ENCODE data around the gene HBG1.
"Not testable (repeated sequence)": the region's sequence is repeated elsewhere in the genome, so short reads cannot be mapped to it uniquely, and the experiment has no call there.

HBG1 gene

GRCh38 chr11:5249807-5250396 is at the start of gene HBG1:
Gene HBG1 (minus strand): TSS chr11:5249857. CDS start chr11:5249804, 53 bp downstream.
- peak; percentile 13 for DNase-seq (ENCODE audit: low read depth)
- not testable (repeated sequence) for H3K4me3 ChIP-seq (ENCODE audit: low read depth, low read length)

GRCh38 chr11:5298451-5298850 is 48.8 kb upstream of the HBG1 start:
- DNase-seq (ENCODE audit: low read depth), result no peak
- H3K4me3 ChIP-seq (ENCODE audit: low read depth, low read length), result no peak overlapping the region
- TF ChIP-seq CTCF (conservative IDR thresholded peaks at IDR 0.05; ENCODE audit: low read depth, low read length), result no peak

- H3K4me3 ChIP-seq (ENCODE audit: low read depth, low read length), result no peak overlapping the region
- DNase-seq (ENCODE audit: low read depth), result no peak
- TF ChIP-seq CTCF (conservative IDR thresholded peaks at IDR 0.05; ENCODE audit: low read depth, low read length), result no peak
Observed at GRCh38 chr11:5297721-5298323, 48.2 kb upstream of the HBG1 start.

- not testable (repeated sequence) for DNase-seq (ENCODE audit: low read depth); H3K4me3 ChIP-seq (ENCODE audit: low read depth, low read length)
Observed at GRCh38 chr11:5294342-5294995, 44.8 kb upstream of the HBG1 start.

GRCh38 chr11:5293028-5293427 is 43.4 kb upstream of the HBG1 start:
- no peak overlapping the region for H3K4me3 ChIP-seq (ENCODE audit: low read depth, low read length)
- DNase-seq (ENCODE audit: low read depth), result no peak
- TF ChIP-seq CTCF (conservative IDR thresholded peaks at IDR 0.05; ENCODE audit: low read depth, low read length), result no peak

GRCh38 chr11:5291207-5291838 is 41.7 kb upstream of the HBG1 start:
- DNase-seq (ENCODE audit: low read depth), result peak; percentile 83
- peak; percentile 88 for TF ChIP-seq CTCF (conservative IDR thresholded peaks at IDR 0.05; ENCODE audit: low read depth, low read length)
- H3K4me3 ChIP-seq (ENCODE audit: low read depth, low read length), result no peak overlapping the region

- no peak for DNase-seq (ENCODE audit: low read depth)
- no peak for TF ChIP-seq CTCF (conservative IDR thresholded peaks at IDR 0.05; ENCODE audit: low read depth, low read length)
- no peak overlapping the region for H3K4me3 ChIP-seq (ENCODE audit: low read depth, low read length)
Observed at GRCh38 chr11:5290106-5290505, 40.4 kb upstream of the HBG1 start.

All from choroid plexus epithelial cell (primary cell).